HEK293 (cell line): ENCODE results near the gene RPS4Y2.

Source experiments
- OVOL3 ChIP-seq: fragments of 450-650 bp; formaldehyde crosslinking; IDR thresholded peaks from 2 replicates; pipeline ENCODE4 v1.5.1; 2016; ENCODE audit warnings: missing biosample characterization, missing genetic modification characterization
- PRDM1 ChIP-seq: fragments of 450-650 bp; formaldehyde crosslinking; IDR thresholded peaks from 2 replicates; pipeline ENCODE4; 2016; ENCODE audit warnings: missing biosample characterization, missing genetic modification characterization
- PRDM10 ChIP-seq: fragments of 450-650 bp; formaldehyde crosslinking; IDR thresholded peaks from 2 replicates; pipeline ENCODE4 v1.5.1; 2016; ENCODE audit warnings: missing biosample characterization, missing genetic modification characterization

GRCh38 chrY:20813459-20813858 is 57.6 kb downstream of the RPS4Y2 start:
- TF ChIP-seq PRDM1 (tag by site-specific recombination), result no peak
- no peak for TF ChIP-seq OVOL3 (tag by site-specific recombination)
- no peak for TF ChIP-seq PRDM10 (tag by site-specific recombination)
